DOHH2 (cell line): ENCODE measurements around the gene RELN.

Experiments used
- EZH2phosphoT487 ChIP-seq: fragments of 200-600 bp; sonication (generic); IDR thresholded peaks from 2 replicates; pipeline ENCODE4 v1.6.1; 2017; ENCODE audit warnings: borderline replicate concordance, mild to moderate bottlenecking, antibody characterized with exemption, low read length, moderate library complexity, mixed read lengths
- TF ChIP-seq, protein P1 (sequence below): fragments of 200-600 bp; sonication (generic); IDR thresholded peaks from one replicate; pipeline ENCODE4 v1.5.1; 2014; ENCODE audit warnings: antibody characterized with exemption, mild to moderate bottlenecking, low read depth, low read length; ENCODE audit not compliant: poor library complexity, severe bottlenecking

DNA sequence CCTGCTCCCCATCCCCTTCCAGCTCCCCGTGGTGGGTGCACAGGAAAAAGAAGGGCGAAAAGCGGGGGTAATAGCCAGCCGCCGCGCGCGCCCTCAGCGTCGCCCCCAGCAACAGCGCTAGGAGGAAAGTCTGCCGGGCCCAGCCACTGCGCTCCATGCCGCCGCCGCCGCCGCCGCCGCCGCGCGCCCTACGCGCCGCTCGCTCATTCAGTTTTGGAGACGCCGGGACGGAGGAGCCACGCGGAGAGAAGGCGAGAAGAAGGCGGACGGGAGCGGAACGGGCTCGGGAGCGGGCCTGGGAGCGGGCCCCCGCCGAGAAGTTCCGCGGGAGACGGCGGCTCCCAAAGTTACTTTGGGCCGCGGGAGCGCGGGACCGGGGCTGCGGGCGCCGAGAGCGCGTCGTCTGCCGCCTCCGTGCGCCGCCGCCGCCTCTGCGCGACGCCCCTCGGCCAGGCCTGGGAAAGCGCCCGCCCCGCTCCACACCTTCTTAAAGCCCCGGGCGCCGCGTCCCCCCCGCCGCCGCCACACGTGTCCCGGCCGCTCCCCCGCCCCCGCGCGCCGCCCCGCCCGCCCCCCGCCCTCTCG is at the start of gene RELN:
- TF ChIP-seq, protein P1, sequence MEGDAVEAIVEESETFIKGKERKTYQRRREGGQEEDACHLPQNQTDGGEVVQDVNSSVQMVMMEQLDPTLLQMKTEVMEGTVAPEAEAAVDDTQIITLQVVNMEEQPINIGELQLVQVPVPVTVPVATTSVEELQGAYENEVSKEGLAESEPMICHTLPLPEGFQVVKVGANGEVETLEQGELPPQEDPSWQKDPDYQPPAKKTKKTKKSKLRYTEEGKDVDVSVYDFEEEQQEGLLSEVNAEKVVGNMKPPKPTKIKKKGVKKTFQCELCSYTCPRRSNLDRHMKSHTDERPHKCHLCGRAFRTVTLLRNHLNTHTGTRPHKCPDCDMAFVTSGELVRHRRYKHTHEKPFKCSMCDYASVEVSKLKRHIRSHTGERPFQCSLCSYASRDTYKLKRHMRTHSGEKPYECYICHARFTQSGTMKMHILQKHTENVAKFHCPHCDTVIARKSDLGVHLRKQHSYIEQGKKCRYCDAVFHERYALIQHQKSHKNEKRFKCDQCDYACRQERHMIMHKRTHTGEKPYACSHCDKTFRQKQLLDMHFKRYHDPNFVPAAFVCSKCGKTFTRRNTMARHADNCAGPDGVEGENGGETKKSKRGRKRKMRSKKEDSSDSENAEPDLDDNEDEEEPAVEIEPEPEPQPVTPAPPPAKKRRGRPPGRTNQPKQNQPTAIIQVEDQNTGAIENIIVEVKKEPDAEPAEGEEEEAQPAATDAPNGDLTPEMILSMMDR: no peak
- TF ChIP-seq EZH2phosphoT487: no peak
